ENCODE data around the gene GON4L.
"Not testable (repeated sequence)": the region's sequence is repeated elsewhere in the genome, so short reads cannot be mapped to it uniquely, and the experiment has no call there.

Gene GON4L

GRCh38 chr1:155776414-155776813 lies 80.6 kb downstream of the GON4L start:
- H4K8ac ChIP-seq (ENCODE audit: low read depth, low read length): no peak overlapping the region
- no peak overlapping the region for H3K23ac ChIP-seq (ENCODE audit: low read length)
- no peak overlapping the region for H2BK120ac ChIP-seq (ENCODE audit: low read depth, low read length)
- peaks cover 2% of the 10 kb centered on the region for H3K36me3 ChIP-seq (ENCODE audit: control insufficient read depth, insufficient read depth, low read length)
- H3K79me1 ChIP-seq (ENCODE audit: low read length): no peaks in the 10 kb centered on the region
- H3K27me3 ChIP-seq (ENCODE audit: insufficient read depth, low read length, poor library complexity): no peaks in the 10 kb centered on the region
- no peak overlapping the region for H3K4me3 ChIP-seq (ENCODE audit: low read length)
- H3K27ac ChIP-seq (ENCODE audit: low read depth, low read length): no peak overlapping the region
- H2AK5ac ChIP-seq (ENCODE audit: low read length): no peak overlapping the region
- no peak overlapping the region for H2BK5ac ChIP-seq (ENCODE audit: low read length)
- no peak overlapping the region for H3K4me2 ChIP-seq (ENCODE audit: low read length)
- no peaks in the 10 kb centered on the region for H3K4me1 ChIP-seq (ENCODE audit: control insufficient read depth, low read depth, low read length)
- no peaks in the 10 kb centered on the region for H3K79me2 ChIP-seq (ENCODE audit: control insufficient read depth, insufficient read depth, low read length)
- no peak overlapping the region for H3K4ac ChIP-seq (ENCODE audit: low read depth, low read length)
- H4K5ac ChIP-seq (ENCODE audit: low read length): no peak overlapping the region
- no peak overlapping the region for H3K56ac ChIP-seq (ENCODE audit: low read length)
- no CpG with 5 or more reads among the region's 4 CpGs for WGBS (ENCODE audit: extremely low coverage, insufficient coverage, low lambda C conversion rate)
- peak; percentile 15 for DNase-seq
- H2BK15ac ChIP-seq (replicated peaks; ENCODE audit: low read depth): no peak overlapping the region
- H3K18ac ChIP-seq (ENCODE audit: low read length): no peak overlapping the region
- H3K9ac ChIP-seq (ENCODE audit: low read length): no peak overlapping the region

GRCh38 chr1:155773221-155773620 lies 83.8 kb downstream of the GON4L start:
- Histone ChIP-seq H2BK120ac (ENCODE audit: low read depth, low read length) (no peak overlapping the region), H3K9ac (ENCODE audit: low read length) (no peak overlapping the region), H3K56ac (ENCODE audit: low read length) (no peak overlapping the region), H3K79me1 (ENCODE audit: low read length) (no peaks in the 10 kb centered on the region), H2BK15ac (replicated peaks; ENCODE audit: low read depth) (no peak overlapping the region), H4K5ac (ENCODE audit: low read length) (no peak overlapping the region), H3K27me3 (ENCODE audit: insufficient read depth, low read length, poor library complexity) (no peaks in the 10 kb centered on the region), H3K27ac (ENCODE audit: low read depth, low read length) (no peak overlapping the region), H2BK5ac (ENCODE audit: low read length) (no peak overlapping the region), H3K4me2 (ENCODE audit: low read length) (no peak overlapping the region), H3K4me3 (ENCODE audit: low read length) (no peak overlapping the region), H3K36me3 (ENCODE audit: control insufficient read depth, insufficient read depth, low read length) (peaks cover 6% of the 10 kb centered on the region), H3K4ac (ENCODE audit: low read depth, low read length) (no peak overlapping the region), H3K4me1 (ENCODE audit: control insufficient read depth, low read depth, low read length) (no peaks in the 10 kb centered on the region), H3K18ac (ENCODE audit: low read length) (no peak overlapping the region), H3K79me2 (ENCODE audit: control insufficient read depth, insufficient read depth, low read length) (no peaks in the 10 kb centered on the region), H4K8ac (ENCODE audit: low read depth, low read length) (no peak overlapping the region), H2AK5ac (ENCODE audit: low read length) (no peak overlapping the region), H3K23ac (ENCODE audit: low read length) (no peak overlapping the region)
- no CpG with 5 or more reads among the region's 2 CpGs for WGBS (ENCODE audit: extremely low coverage, insufficient coverage, low lambda C conversion rate)
- DNase-seq: no peak

GRCh38 chr1:155769257-155769656 lies 87.8 kb downstream of the GON4L start:
- Histone ChIP-seq H3K18ac (ENCODE audit: low read length) (no peak overlapping the region), H3K36me3 (ENCODE audit: control insufficient read depth, insufficient read depth, low read length) (peaks cover 8% of the 10 kb centered on the region), H3K79me1 (ENCODE audit: low read length) (no peaks in the 10 kb centered on the region), H2BK5ac (ENCODE audit: low read length) (no peak overlapping the region), H3K23ac (ENCODE audit: low read length) (no peak overlapping the region), H3K4ac (ENCODE audit: low read depth, low read length) (no peak overlapping the region), H3K9ac (ENCODE audit: low read length) (no peak overlapping the region), H3K56ac (ENCODE audit: low read length) (no peak overlapping the region), H4K5ac (ENCODE audit: low read length) (no peak overlapping the region), H3K79me2 (ENCODE audit: control insufficient read depth, insufficient read depth, low read length) (no peaks in the 10 kb centered on the region), H2BK15ac (replicated peaks; ENCODE audit: low read depth) (no peak overlapping the region), H3K4me1 (ENCODE audit: control insufficient read depth, low read depth, low read length) (no peaks in the 10 kb centered on the region), H3K27me3 (ENCODE audit: insufficient read depth, low read length, poor library complexity) (no peaks in the 10 kb centered on the region), H4K8ac (ENCODE audit: low read depth, low read length) (no peak overlapping the region), H2AK5ac (ENCODE audit: low read length) (no peak overlapping the region), H3K27ac (ENCODE audit: low read depth, low read length) (no peak overlapping the region), H2BK120ac (ENCODE audit: low read depth, low read length) (no peak overlapping the region), H3K4me3 (ENCODE audit: low read length) (no peak overlapping the region), H3K4me2 (ENCODE audit: low read length) (no peak overlapping the region)
- DNase-seq: no peak
- no CpG with 5 or more reads among the region's 5 CpGs for WGBS (ENCODE audit: extremely low coverage, insufficient coverage, low lambda C conversion rate)

GRCh38 chr1:155767399-155767989 lies 89.5 kb downstream of the GON4L start:
- H3K27ac ChIP-seq (ENCODE audit: low read depth, low read length); H4K5ac ChIP-seq (ENCODE audit: low read length); H2BK15ac ChIP-seq (replicated peaks; ENCODE audit: low read depth): not testable (repeated sequence)

GRCh38 chr1:155763989-155764388 lies 93.0 kb downstream of the GON4L start:
- not testable (repeated sequence) for H4K8ac ChIP-seq (ENCODE audit: low read depth, low read length); H3K4me3 ChIP-seq (ENCODE audit: low read length); H3K79me2 ChIP-seq (ENCODE audit: control insufficient read depth, insufficient read depth, low read length); H3K4ac ChIP-seq (ENCODE audit: low read depth, low read length); H3K4me2 ChIP-seq (ENCODE audit: low read length); H3K23ac ChIP-seq (ENCODE audit: low read length); H2BK15ac ChIP-seq (replicated peaks; ENCODE audit: low read depth); H3K18ac ChIP-seq (ENCODE audit: low read length); H2BK120ac ChIP-seq (ENCODE audit: low read depth, low read length); H3K56ac ChIP-seq (ENCODE audit: low read length); H2BK5ac ChIP-seq (ENCODE audit: low read length); H3K79me1 ChIP-seq (ENCODE audit: low read length); H2AK5ac ChIP-seq (ENCODE audit: low read length); H3K27ac ChIP-seq (ENCODE audit: low read depth, low read length); H4K5ac ChIP-seq (ENCODE audit: low read length); H3K27me3 ChIP-seq (ENCODE audit: insufficient read depth, low read length, poor library complexity); H3K9ac ChIP-seq (ENCODE audit: low read length); DNase-seq; H3K4me1 ChIP-seq (ENCODE audit: control insufficient read depth, low read depth, low read length)
- WGBS (ENCODE audit: extremely low coverage, insufficient coverage, low lambda C conversion rate): no CpG with 5 or more reads among the region's 7 CpGs
- H3K36me3 ChIP-seq (ENCODE audit: control insufficient read depth, insufficient read depth, low read length): peaks cover 15% of the 10 kb centered on the region

More at GRCh38 chr1:155767399-155767989, 89.5 kb downstream of the GON4L start:
- not testable (repeated sequence) for DNase-seq; H3K79me2 ChIP-seq (ENCODE audit: control insufficient read depth, insufficient read depth, low read length); H3K79me1 ChIP-seq (ENCODE audit: low read length); H3K4me1 ChIP-seq (ENCODE audit: control insufficient read depth, low read depth, low read length); H3K18ac ChIP-seq (ENCODE audit: low read length); H3K36me3 ChIP-seq (ENCODE audit: control insufficient read depth, insufficient read depth, low read length); H3K23ac ChIP-seq (ENCODE audit: low read length); H3K9ac ChIP-seq (ENCODE audit: low read length); H3K4me2 ChIP-seq (ENCODE audit: low read length); H4K8ac ChIP-seq (ENCODE audit: low read depth, low read length); H2BK120ac ChIP-seq (ENCODE audit: low read depth, low read length); H3K4ac ChIP-seq (ENCODE audit: low read depth, low read length); H2BK5ac ChIP-seq (ENCODE audit: low read length); H3K27me3 ChIP-seq (ENCODE audit: insufficient read depth, low read length, poor library complexity); H2AK5ac ChIP-seq (ENCODE audit: low read length); H3K56ac ChIP-seq (ENCODE audit: low read length); H3K4me3 ChIP-seq (ENCODE audit: low read length)
- 100% methylated on average over 1 of the region's 5 CpGs for WGBS (ENCODE audit: extremely low coverage, insufficient coverage, low lambda C conversion rate)
